ENCODE measurements around the gene TMIGD3. TPM values are rescaled to one million over a fixed set of nuclear protein-coding genes. Genes with fewer than 3 reads are reported as not detected.

The TMIGD3 gene
- total and polyA plus RNA-seq, 2 donors (not counting 1 experiment from before 2014, with no cell fraction given) = 0.19 TPM; not detected in 1

GRCh38 chr1:111471012-111471411, 32.4 kb downstream of the TMIGD3 start:
- ChIA-PET CTCF (interaction anchor here (0.8 to 3.0 kb wide), 6 partner anchors 9 to 285 kb away, joined by 3 to 34 read pairs (median 6); partner anchors contain the start of gene DDX20), POLR2A (interaction anchor here (0.6 to 2.3 kb wide), 6 partner anchors 10 to 742 kb away, joined by 3 to 8 read pairs (median 4); partner anchors contain the start of genes ATP5PB, INKA2 and WDR77)
- DNase-seq (peak; percentile 92), ATAC-seq (ENCODE audit: low read depth) (peak; percentile 94)
- Histone ChIP-seq H3K27me3 (replicated peaks in 1 of 4; ENCODE audit: control extremely low read depth in 1 of 4, control insufficient read depth in 3 of 4, insufficient read depth in 4 of 4, low read length in 3 of 4) (no peaks in the 10 kb centered on the region), H3K79me2 (ENCODE audit: control insufficient read depth, insufficient read depth, low read length) (peaks cover 56% of the 10 kb centered on the region), H2AFZ (ENCODE audit: insufficient read depth, low read depth, low read length, poor library complexity, severe bottlenecking) (peak overlapping the region; percentile 39), H3K4me1 (ENCODE audit: control insufficient read depth in 2 of 2, insufficient read depth in 2 of 2, low read length in 2 of 2) (peaks cover 55% of the 10 kb centered on the region in 2 donors), H3K9ac (ENCODE audit: low read length) (peak overlapping the region; percentile 54), H4K20me1 (ENCODE audit: control insufficient read depth, insufficient read depth, low read length, poor library complexity, severe bottlenecking) (no peaks in the 10 kb centered on the region), H3K36me3 (replicated peaks in 1 of 2; ENCODE audit: control extremely low read depth in 1 of 2, control insufficient read depth in 1 of 2, extremely low read depth in 1 of 2, insufficient read depth in 2 of 2, low read length in 1 of 2) (peaks cover 4 to 15% of the 10 kb centered on the region in 2 experiments), H3K4me2 (replicated peaks; ENCODE audit: low read depth, low read length, poor library complexity, severe bottlenecking) (peak overlapping the region; percentile 79), H3K27ac (ENCODE audit: low read length in 2 of 2) (peak overlapping the region; percentile 88 to 92), H3K4me3 (ENCODE audit: control extremely low read depth in 1 of 5, extremely low read depth in 1 of 5, insufficient read depth in 1 of 5, low read depth in 2 of 5, low read length in 4 of 5) (peak overlapping the region in 3 of 5 experiments; percentile 10 to 52 (median 36)), H3K9me3 (ENCODE audit: control extremely low read depth in 1 of 3, control insufficient read depth in 2 of 3, insufficient read depth in 1 of 3, low read length in 2 of 3) (peaks cover 0 to 2% (median 0%) of the 10 kb centered on the region in 3 donors)
- TF ChIP-seq CTCF (IDR thresholded peaks at IDR 0.05) = no peak
- TF ChIP-seq EZH2 (IDR thresholded peaks at IDR 0.05; ENCODE audit: borderline replicate concordance, insufficient read depth, low read depth, low read length, poor library complexity, severe bottlenecking) = no peak
- Mint-ChIP-seq H3K4me3 (no peak overlapping the region), H3K4me1 (peaks cover 30% of the 10 kb centered on the region), H3K27ac (no peak overlapping the region), H3K9me3 (ENCODE audit: insufficient read depth) (no peaks in the 10 kb centered on the region), H3K27me3 (no peaks in the 10 kb centered on the region)
- intact Hi-C loops (cut with micrococcal nuclease) = loop anchor here (1.0 to 5.0 kb wide), 4 partner anchors 22 to 509 kb away; partner anchors contain the start of genes ATP5PB, LRIF1 and WDR77
- 0% methylated on average over 3 of the region's 3 CpGs for WGBS (ENCODE audit: insufficient coverage)

- TF ChIP-seq EZH2 (IDR thresholded peaks at IDR 0.05; ENCODE audit: borderline replicate concordance, insufficient read depth, low read depth, low read length, poor library complexity, severe bottlenecking) = no peak
- no peak for TF ChIP-seq CTCF (IDR thresholded peaks at IDR 0.05)
- H3K27me3 Mint-ChIP-seq = no peaks in the 10 kb centered on the region
- peak overlapping the region in 3 of 5 experiments; percentile 10 to 52 (median 36) for H3K4me3 ChIP-seq (ENCODE audit: control extremely low read depth in 1 of 5, extremely low read depth in 1 of 5, insufficient read depth in 1 of 5, low read depth in 2 of 5, low read length in 4 of 5)
- intact Hi-C loops (cut with micrococcal nuclease) = loop anchor here (2.0 to 5.0 kb wide), 2 partner anchors 150 to 508 kb away; partner anchors contain the start of gene LRIF1
- H3K4me1 ChIP-seq (ENCODE audit: control insufficient read depth in 2 of 2, insufficient read depth in 2 of 2, low read length in 2 of 2) = peaks cover 51% of the 10 kb centered on the region in 2 donors
- peak overlapping the region; percentile 79 for H3K4me2 ChIP-seq (replicated peaks; ENCODE audit: low read depth, low read length, poor library complexity, severe bottlenecking)
- H3K9me3 Mint-ChIP-seq (ENCODE audit: insufficient read depth) = no peaks in the 10 kb centered on the region
- H3K9me3 ChIP-seq (ENCODE audit: control extremely low read depth in 1 of 3, control insufficient read depth in 2 of 3, insufficient read depth in 1 of 3, low read length in 2 of 3) = peaks cover 0 to 2% (median 0%) of the 10 kb centered on the region in 3 donors
- ATAC-seq (ENCODE audit: low read depth) = no peak
- H2AFZ ChIP-seq (ENCODE audit: insufficient read depth, low read depth, low read length, poor library complexity, severe bottlenecking) = peak overlapping the region; percentile 39
- no peaks in the 10 kb centered on the region for H4K20me1 ChIP-seq (ENCODE audit: control insufficient read depth, insufficient read depth, low read length, poor library complexity, severe bottlenecking)
- H3K27ac Mint-ChIP-seq = no peak overlapping the region
- H3K9ac ChIP-seq (ENCODE audit: low read length) = peak overlapping the region; percentile 54
- no peak overlapping the region for H3K4me3 Mint-ChIP-seq
- H3K27me3 ChIP-seq (replicated peaks in 1 of 4; ENCODE audit: control extremely low read depth in 1 of 4, control insufficient read depth in 3 of 4, insufficient read depth in 4 of 4, low read length in 3 of 4) = no peaks in the 10 kb centered on the region
- H3K27ac ChIP-seq (ENCODE audit: low read length in 2 of 2) = peak overlapping the region; percentile 88 to 92
- ChIA-PET POLR2A (interaction anchor here (0.6 to 2.3 kb wide), 5 partner anchors 10 to 741 kb away, joined by 3 to 8 read pairs (median 5); partner anchors contain the start of genes ATP5PB and WDR77), CTCF (interaction anchor here (1.8 to 3.0 kb wide), 3 partner anchors 10 to 37 kb away, joined by 7 to 34 read pairs (median 7); no protein-coding TSS in a partner anchor)
- DNase-seq = no peak
- H3K36me3 ChIP-seq (replicated peaks in 1 of 2; ENCODE audit: control extremely low read depth in 1 of 2, control insufficient read depth in 1 of 2, extremely low read depth in 1 of 2, insufficient read depth in 2 of 2, low read length in 1 of 2) = peaks cover 4 to 15% of the 10 kb centered on the region in 2 experiments
- peaks cover 26% of the 10 kb centered on the region for H3K4me1 Mint-ChIP-seq
- H3K79me2 ChIP-seq (ENCODE audit: control insufficient read depth, insufficient read depth, low read length) = peaks cover 51% of the 10 kb centered on the region
- WGBS (ENCODE audit: insufficient coverage) = no CpG with 5 or more reads among the region's 5 CpGs
These were observed 32.8 kb downstream of the TMIGD3 start for GRCh38 chr1:111470596-111470995.
